Renal cortex interstitium (tissue), 11 donors: Measurements from ENCODE around the gene NTM. TPM values are rescaled to one million over a fixed set of nuclear protein-coding genes. Genes with fewer than 3 reads are reported as not detected.

Experiments used
- DNase-seq, 11 donors: peaks; one replicate each; pipeline ENCODE4 v3.0.0-alpha.2; 2013; ENCODE audit warnings: low read depth in 9 of 11, low spot score in 4 of 11; ENCODE audit errors: extremely low read depth in 1 of 11
- polyA plus RNA-seq, 3 donors: library from polyadenylated mRNA; unstranded; fragments of 120-200 nt; gene quantifications; one replicate each; pipeline ENCODE4 v1.2.1, GENCODE V29; 2013; ENCODE audit not compliant: insufficient read length in 3 of 3

NTM gene
- polyA plus RNA-seq, 3 donors, result 40.5 to 45.1 (median 43.9) TPM

DNA sequence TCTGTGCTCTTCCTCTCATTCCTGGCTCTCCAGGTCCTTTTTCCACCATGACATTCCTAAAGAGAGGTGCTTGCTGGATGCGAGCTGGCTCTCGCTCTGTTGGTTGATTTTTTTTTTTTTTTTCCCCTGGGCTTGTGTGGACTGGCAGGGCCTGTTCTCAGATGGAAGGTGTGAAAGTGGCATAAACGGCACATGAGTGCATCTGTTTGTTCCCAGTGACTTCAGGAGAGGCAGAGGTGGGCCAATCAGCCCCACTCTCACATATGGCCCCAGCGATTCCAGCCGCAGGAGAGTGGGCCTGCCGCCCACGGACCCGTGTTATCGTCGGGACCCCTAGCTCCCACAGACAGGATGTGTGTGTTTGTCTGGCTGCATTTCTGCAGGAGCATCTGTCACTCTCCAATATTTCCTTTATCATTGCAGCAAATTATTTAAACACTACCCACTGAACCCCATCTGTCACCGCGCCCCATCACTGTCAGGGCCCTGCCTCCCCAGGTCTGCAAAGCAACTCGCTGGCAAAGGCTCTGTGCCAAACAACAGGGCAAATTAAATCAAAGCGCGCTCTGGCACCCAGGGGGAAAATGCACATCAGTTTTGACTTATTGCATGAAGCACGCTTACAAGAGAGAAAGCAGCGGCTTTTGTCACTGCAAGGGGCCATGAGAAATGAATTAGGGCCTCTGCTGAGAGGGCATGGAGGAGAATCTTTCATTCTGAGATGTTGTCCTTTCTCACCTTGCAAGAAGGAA lies 886.3 kb downstream of the NTM start:
- DNase-seq, result no peak

DNA sequence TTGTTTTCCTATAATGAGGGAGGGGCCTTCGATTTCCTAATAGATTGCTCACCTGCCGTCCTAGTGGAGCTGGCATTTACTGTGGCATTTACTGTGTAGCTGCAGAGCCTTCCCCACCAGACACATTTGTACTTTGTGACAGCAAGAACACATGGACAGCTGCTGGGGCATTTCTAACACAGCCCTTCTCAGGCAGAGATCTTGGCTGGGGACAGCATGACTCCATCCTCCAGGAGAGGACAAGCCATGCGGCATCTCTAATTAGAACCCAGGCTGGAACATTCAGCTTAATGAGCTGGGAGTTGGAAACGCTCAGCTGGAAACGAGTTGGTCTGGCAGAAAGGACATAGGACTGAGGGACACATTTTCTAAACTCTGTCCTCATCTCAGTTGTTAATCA lies 887.5 kb downstream of the NTM start:
- no peak for DNase-seq

DNA sequence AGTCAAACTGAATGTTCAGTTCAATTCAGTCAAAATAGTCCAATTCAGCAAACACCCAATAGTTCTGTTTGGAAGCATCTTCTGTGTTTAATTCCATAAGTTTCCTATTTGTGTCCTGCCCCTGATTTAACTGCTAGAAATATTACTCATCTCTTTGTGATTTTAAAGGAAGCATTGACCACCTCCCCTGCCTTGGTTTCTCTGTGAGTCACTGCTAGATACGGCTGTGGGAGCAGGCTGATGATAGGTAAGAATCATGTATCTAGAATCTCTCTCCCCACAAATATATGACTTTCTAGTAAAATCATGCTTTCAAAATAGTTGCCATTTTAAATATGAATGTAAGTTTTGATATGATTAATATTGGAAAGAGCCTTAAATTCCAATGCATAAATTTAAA lies 888.5 kb downstream of the NTM start:
- DNase-seq, result no peak

- DNase-seq, result no peak
Observed at GRCh38 chr11:132260636-132261035, 890.2 kb downstream of the NTM start.

- DNase-seq, result no peak
Observed at GRCh38 chr11:132263241-132263640, 892.8 kb downstream of the NTM start.

GRCh38 chr11:132263875-132264274 lies 893.5 kb downstream of the NTM start:
- DNase-seq, result no peak

GRCh38 chr11:132264616-132265015 lies 894.2 kb downstream of the NTM start:
- no peak for DNase-seq

- peak in 1 of 11 donors; percentile 11 for DNase-seq
Observed at GRCh38 chr11:132278801-132279574, 908.6 kb downstream of the NTM start.

DNA sequence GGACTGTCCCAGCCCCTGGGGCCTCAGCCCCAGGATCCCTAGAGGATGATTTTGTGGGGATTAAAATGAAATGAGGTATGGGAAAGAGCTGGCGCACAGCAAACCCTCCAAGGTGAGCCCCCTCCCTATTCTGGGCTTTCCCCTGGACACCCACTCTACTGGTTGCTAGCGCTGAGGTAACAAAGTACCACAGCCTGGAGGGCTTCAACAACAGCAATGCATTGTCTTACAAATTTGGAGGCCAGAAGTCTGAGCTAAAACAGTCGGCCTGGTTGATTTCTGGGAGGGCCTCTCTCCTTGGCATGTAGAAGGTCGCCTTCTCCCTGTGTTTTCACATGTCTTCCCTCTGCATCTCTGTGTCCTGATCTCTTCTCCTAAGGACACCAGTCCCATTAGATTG lies 913.6 kb downstream of the NTM start:
- DNase-seq, result no peak

DNA sequence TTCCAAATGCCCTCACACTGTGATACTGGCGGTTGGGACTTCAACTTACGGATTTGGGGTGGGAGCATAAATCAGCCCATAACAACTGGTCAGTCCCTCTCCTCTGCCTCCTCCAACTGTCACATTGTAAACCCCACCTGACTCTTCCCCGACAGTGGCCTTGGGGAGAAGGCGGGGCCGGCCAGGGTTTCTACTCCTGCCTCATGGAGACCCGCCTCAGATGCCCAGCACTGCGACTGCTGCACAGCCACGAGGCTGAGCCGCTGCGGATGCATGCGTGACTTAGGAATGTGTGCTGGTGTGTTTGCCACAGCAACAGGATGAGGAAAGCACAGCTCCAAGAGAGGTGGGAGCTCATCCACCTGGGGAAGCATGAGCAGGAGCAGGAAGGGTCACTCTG lies 914.2 kb downstream of the NTM start:
- no peak for DNase-seq

GRCh38 chr11:132285631-132286030 lies 915.2 kb downstream of the NTM start:
- DNase-seq, result no peak

DNA sequence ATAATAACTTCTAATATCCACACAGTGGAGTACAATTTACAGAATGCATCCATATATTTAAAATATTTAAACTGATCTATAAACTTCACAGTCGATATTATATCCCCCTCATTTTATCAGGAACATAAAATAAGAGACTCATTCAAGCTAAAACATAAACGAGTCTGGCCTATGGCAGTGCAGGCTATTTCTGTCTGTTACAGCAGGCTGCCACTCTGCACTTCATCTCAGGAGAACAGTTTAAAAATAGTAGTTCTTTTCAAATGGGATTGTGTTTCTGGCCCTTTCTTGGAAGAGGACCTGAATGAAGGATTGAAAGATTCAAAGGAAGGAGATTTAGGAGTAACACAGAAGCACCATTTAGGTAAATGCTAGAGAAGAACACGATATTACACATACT lies 915.7 kb downstream of the NTM start:
- no peak for DNase-seq

DNA sequence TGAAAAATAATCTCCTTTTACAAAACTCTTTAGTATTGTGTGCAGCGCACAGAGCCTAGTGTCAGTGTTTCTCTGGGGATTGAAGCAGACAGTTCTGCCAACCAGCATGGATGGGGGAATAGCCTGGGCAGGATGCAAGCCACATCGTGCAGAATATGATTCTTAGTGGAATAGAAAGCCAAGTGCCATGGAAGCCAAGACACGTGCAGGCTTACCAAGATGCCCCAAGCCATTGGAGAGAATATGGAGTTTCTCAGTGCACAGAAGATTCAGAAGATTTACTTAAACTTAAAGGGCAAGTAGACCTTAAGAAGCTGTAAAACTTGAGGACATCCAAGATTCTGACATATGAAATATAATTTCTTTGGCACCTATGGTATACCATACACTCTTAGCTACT lies 917.6 kb downstream of the NTM start:
- DNase-seq, result no peak

- peak in 1 of 11 donors; percentile 5 for DNase-seq
Observed at GRCh38 chr11:132289590-132290256, 919.3 kb downstream of the NTM start.

DNA sequence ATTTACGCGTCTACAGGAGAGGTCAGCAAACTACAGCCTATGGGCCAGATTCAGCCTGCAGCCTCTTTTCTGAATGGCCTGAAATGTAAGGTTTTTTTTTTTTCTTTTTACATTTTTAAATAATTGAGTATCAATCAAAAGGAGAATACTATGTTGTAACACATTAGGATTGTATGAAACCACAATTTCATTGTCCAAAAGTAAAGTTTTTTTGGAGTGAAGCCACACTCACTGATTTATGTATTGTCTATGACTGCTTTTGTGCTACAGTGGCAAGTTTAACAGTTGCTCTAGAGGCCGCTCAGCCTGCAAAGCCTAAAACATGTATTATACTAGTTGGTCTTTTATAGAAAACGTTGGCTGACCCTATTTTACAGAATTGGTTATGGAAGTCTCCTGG lies 923.2 kb downstream of the NTM start:
- DNase-seq, result peak in 1 of 11 donors; percentile 21

DNA sequence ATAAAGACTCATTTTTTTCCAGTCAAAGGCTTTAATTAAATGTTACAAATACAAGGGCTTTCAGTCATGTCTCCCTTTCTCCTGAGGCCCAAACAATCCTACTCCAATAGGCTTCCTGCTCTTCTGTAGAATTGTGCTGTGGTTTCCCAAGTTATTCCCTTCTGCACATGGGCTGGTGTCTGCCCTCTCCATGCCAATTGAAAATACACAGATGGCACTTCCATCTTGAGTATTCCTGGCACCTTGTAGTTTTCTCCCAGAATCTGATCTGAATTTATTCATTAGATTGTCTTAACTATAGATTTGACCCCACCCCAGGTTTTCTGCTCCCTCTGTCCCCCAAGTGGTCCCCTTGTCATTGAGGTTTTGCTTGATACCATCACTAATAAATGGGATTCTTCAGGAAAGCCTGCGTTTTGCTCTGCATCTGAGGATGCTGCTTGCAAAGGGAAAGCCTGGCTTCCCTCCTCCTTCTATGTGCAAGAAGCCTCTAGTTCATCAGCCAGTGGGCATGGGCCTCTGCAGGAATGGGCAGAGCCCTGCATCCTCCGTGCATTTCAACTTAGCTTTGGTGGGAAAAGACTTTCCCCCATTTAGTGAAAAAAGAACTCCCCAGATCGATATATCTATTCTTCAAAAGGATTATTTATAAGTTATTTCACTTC lies 926.7 kb downstream of the NTM start:
- DNase-seq, result no peak

- no peak for DNase-seq
Observed at GRCh38 chr11:132298357-132298756, 927.9 kb downstream of the NTM start.

- DNase-seq, result no peak
Observed at GRCh38 chr11:132300283-132300682, 929.9 kb downstream of the NTM start.

GRCh38 chr11:132301465-132301864 lies 931.0 kb downstream of the NTM start:
- DNase-seq, result no peak

DNA sequence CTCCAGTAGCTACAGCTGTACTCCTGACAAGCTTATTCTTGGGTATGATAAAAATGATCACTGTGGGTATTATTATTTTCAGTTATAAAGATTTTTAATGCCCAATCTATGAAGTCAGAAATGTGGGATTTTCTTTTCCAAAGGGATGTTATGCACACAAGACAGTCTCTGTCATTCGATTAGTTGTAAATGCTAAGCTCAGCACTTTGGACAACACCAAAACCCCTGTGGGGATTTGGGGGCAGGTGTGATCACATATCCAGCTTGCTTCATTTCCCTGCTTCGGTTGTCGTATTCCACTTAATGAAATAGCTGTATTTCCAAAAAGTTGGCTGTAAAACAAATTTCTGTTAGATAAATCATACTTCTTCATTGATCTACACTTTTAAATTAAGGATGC lies 931.5 kb downstream of the NTM start:
- DNase-seq, result no peak
